Tibial nerve (tissue), 4 donors: ENCODE results near the gene SPRY2. TPM values are rescaled to one million over a fixed set of nuclear protein-coding genes. Genes with fewer than 3 reads are reported as not detected.

Source experiments
- DNase-seq, 2 donors: peaks; one replicate each; pipeline ENCODE4 v3.0.0-alpha.2; 2019; ENCODE audit warnings: low spot score in 2 of 2
- H3K27ac ChIP-seq, 4 donors: fragments of 200-600 bp; sonication (generic) in 3 of 4; one replicate each; pipeline ENCODE4 v1.5.1; 2017 to 2019; ENCODE audit warnings: mild to moderate bottlenecking in 1 of 4
- H3K27me3 ChIP-seq, 2 donors: fragments of 200-600 bp; sonication (generic) in 1 of 2; one replicate each; pipeline versions ENCODE4 v1.5.1 to v1.6.0; 2017 to 2019
- H3K36me3 ChIP-seq, 3 donors: fragments of 200-600 bp; sonication (generic); one replicate each; pipeline ENCODE4 v1.5.1; 2018 to 2019
- H3K4me1 ChIP-seq, 4 donors: fragments of 200-600 bp; sonication (generic) in 3 of 4; one replicate each; pipeline ENCODE4 v1.5.1; 2017 to 2019
- H3K4me3 ChIP-seq, 4 donors: fragments of 200-600 bp; sonication (generic) in 3 of 4; one replicate each; pipeline ENCODE4 v1.5.1; 2017 to 2019; ENCODE audit warnings: mild to moderate bottlenecking in 1 of 4, moderate library complexity in 1 of 4
- H3K9me3 ChIP-seq, 4 donors: fragments of 200-600 bp; sonication (generic) in 3 of 4; one replicate each; pipeline ENCODE4 v1.5.1; 2017 to 2019
- EP300 ChIP-seq, 2 donors: sonication (generic); formaldehyde crosslinking; IDR thresholded peaks; one replicate each; pipeline ENCODE4 v1.6.1; 2017; ENCODE audit warnings: antibody characterized with exemption in 2 of 2, mild to moderate bottlenecking in 1 of 2
- POLR2A ChIP-seq, 2 donors: fragments of 450-650 bp; IDR thresholded peaks; one replicate each; pipeline ENCODE4 v1.6.1; 2017; ENCODE audit warnings: antibody characterized with exemption in 2 of 2, mild to moderate bottlenecking in 2 of 2, moderate library complexity in 2 of 2
- WGBS, 2 donors: methylation state at CpG; one replicate each; pipeline ENCODE4 v1.1.5; 2018; 5-methylcytosine and 5-hydroxymethylcytosine counted together
- total RNA-seq, 4 donors: library from RNA; depleted of rRNA; stranded (reverse); fragments of >200 nt; gene quantifications; one replicate each; pipeline ENCODE4 v1.1.0, GENCODE V29; 2016
- TF ChIP-seq, protein P1 (sequence below), 5 experiments: fragments of 200-600 bp in 3 of 5; fragments of 450-650 bp in 2 of 5; sonication (generic) in 3 of 5; IDR thresholded peaks; one replicate each; pipeline ENCODE4 v1.5.1; 2016 to 2019; ENCODE audit warnings: antibody characterized with exemption in 5 of 5, mild to moderate bottlenecking in 3 of 5, moderate library complexity in 2 of 5

The SPRY2 gene
- total RNA-seq, 4 donors from 2014 or later, result 80.4 to 122 (median 92.5) TPM

DNA sequence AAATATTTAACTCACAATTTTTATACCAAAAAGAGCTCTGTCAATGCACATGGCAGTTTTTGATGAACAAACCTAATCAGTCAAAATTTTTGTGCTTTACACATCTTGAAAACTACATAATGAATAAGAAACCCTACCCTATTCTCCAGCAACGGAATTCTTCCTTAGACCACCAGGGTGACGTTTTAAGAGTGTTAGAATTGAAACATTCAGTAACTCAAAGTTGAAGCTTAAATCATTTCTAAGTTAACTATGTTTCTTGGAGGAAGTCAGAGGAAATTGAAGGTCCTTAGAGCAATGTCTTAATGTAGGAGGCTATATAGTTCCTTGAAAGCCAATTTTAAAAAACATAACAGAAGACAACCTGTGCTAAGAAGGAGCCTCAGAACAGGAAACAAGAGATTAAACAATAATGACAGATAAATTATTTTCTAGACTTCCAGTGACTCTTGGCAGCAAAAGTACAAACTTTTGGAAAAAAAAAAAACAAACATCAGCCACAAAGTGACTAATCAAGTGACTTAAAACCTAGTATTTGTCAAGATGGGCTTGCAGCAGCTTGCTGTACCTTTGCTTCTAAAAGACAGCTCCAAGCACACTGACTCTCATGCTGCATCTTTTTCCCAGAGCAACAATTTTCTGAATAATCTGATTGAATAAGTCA, 6.2 kb downstream of the SPRY2 start:
- WGBS, 2 donors, result 21 to 25% methylated on average over 2 of the region's 2 CpGs
- H3K4me1 ChIP-seq, result peaks cover 0 to 44% (median 11%) of the 10 kb centered on the region in 4 donors
- DNase-seq, result no peak
- peak overlapping the region in 1 of 4 donors; percentile 96 for H3K4me3 ChIP-seq
- H3K27ac ChIP-seq, result peak overlapping the region in 2 of 4 donors; percentile 99
- TF ChIP-seq EP300 (IDR thresholded peaks at IDR 0.05), result no peak
- TF ChIP-seq, protein P1, sequence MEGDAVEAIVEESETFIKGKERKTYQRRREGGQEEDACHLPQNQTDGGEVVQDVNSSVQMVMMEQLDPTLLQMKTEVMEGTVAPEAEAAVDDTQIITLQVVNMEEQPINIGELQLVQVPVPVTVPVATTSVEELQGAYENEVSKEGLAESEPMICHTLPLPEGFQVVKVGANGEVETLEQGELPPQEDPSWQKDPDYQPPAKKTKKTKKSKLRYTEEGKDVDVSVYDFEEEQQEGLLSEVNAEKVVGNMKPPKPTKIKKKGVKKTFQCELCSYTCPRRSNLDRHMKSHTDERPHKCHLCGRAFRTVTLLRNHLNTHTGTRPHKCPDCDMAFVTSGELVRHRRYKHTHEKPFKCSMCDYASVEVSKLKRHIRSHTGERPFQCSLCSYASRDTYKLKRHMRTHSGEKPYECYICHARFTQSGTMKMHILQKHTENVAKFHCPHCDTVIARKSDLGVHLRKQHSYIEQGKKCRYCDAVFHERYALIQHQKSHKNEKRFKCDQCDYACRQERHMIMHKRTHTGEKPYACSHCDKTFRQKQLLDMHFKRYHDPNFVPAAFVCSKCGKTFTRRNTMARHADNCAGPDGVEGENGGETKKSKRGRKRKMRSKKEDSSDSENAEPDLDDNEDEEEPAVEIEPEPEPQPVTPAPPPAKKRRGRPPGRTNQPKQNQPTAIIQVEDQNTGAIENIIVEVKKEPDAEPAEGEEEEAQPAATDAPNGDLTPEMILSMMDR (IDR thresholded peaks at IDR 0.05), result peak in 1 of 5 experiments; percentile 14
- H3K9me3 ChIP-seq, result no peaks in the 10 kb centered on the region
- no peaks in the 10 kb centered on the region for H3K27me3 ChIP-seq
- H3K36me3 ChIP-seq, result peaks cover 0 to 48% (median 0%) of the 10 kb centered on the region in 3 donors

DNA sequence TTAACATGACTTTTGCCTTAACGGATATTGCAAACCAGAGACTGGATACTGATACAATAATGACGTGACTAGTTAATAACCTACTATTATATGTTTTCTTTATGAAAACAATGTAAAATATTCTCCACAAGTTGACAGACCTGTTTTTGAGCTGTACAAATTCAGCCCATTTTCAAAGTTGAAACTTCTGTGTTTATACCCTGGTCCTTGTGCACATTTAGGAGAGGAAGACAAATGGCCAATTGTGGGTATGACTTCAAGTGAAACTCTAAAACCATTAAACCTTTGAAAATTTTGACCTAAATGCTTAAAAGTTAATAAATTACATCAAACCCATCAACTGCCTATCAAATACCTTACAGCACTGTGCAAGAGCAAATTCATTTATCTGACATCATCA, 8.9 kb downstream of the SPRY2 start:
- peaks cover 0 to 43% (median 9%) of the 10 kb centered on the region in 4 donors for H3K4me1 ChIP-seq
- 85 to 89% methylated on average over 2 of the region's 2 CpGs for WGBS, 2 donors
- H3K36me3 ChIP-seq, result peaks cover 0 to 42% (median 0%) of the 10 kb centered on the region in 3 donors
- no peaks in the 10 kb centered on the region for H3K9me3 ChIP-seq
- H3K27me3 ChIP-seq, result no peaks in the 10 kb centered on the region
- no peak overlapping the region for H3K27ac ChIP-seq
- TF ChIP-seq EP300 (IDR thresholded peaks at IDR 0.05), result no peak
- TF ChIP-seq, protein P1 (IDR thresholded peaks at IDR 0.05), result no peak
- no peak for TF ChIP-seq POLR2A (IDR thresholded peaks at IDR 0.05)
- no peak for DNase-seq
- no peak overlapping the region for H3K4me3 ChIP-seq

DNA sequence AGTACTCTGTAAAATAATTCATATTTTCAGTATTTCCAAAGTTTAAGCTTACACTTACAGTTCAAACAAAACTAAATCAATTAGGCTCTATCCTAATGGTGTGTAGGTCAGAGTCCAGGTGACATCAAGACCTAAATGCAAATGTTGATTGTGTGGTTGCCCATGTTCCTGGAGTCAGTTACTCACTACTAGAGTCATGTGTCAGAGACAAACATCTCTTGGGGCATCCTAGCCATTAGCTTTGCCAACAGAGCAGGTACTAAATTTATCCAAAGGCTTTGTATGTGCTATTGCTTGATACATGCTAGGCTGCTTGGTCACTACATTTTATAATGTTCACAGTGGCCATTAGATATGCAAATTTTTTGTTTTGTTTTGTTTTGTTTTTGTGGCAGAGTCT, 11.7 kb downstream of the SPRY2 start:
- no peak overlapping the region for H3K27ac ChIP-seq
- H3K4me3 ChIP-seq, result no peak overlapping the region
- H3K4me1 ChIP-seq, result peaks cover 0 to 16% (median 0%) of the 10 kb centered on the region in 4 donors
- TF ChIP-seq EP300 (IDR thresholded peaks at IDR 0.05), result no peak
- TF ChIP-seq POLR2A (IDR thresholded peaks at IDR 0.05), result no peak
- TF ChIP-seq, protein P1 (IDR thresholded peaks at IDR 0.05), result no peak
- no peaks in the 10 kb centered on the region for H3K9me3 ChIP-seq
- DNase-seq, result no peak
- H3K27me3 ChIP-seq, result no peaks in the 10 kb centered on the region
- peaks cover 0 to 42% (median 0%) of the 10 kb centered on the region in 3 donors for H3K36me3 ChIP-seq

DNA sequence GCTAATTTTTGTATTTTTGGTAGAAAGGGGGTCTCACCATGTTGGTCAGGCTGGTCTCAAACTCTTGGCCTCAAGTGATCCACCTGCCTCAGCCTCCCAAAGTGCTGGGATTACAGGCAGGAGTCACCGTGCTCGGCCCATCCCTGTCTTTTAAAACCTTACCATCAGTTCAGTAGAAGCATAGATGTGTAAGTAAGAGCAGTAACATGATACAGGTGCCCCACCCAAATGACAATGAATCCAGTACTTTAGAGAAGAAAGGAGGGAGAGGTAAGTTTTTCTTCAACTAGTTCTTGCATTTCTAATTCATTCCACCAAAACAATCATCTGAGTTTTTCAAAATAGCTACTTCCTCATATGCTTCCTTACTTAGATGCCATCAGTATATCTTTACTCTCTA, 21.9 kb downstream of the SPRY2 start:
- peaks cover 0 to 13% (median 0%) of the 10 kb centered on the region in 4 donors for H3K9me3 ChIP-seq
- H3K4me3 ChIP-seq, result no peak overlapping the region
- no peak for TF ChIP-seq POLR2A (IDR thresholded peaks at IDR 0.05)
- 97 to 100% methylated on average over 2 of the region's 2 CpGs for WGBS, 2 donors
- no peak for DNase-seq
- peaks cover 0 to 28% (median 0%) of the 10 kb centered on the region in 3 donors for H3K36me3 ChIP-seq
- no peak overlapping the region for H3K27ac ChIP-seq
- H3K4me1 ChIP-seq, result no peaks in the 10 kb centered on the region
- H3K27me3 ChIP-seq, result no peaks in the 10 kb centered on the region

DNA sequence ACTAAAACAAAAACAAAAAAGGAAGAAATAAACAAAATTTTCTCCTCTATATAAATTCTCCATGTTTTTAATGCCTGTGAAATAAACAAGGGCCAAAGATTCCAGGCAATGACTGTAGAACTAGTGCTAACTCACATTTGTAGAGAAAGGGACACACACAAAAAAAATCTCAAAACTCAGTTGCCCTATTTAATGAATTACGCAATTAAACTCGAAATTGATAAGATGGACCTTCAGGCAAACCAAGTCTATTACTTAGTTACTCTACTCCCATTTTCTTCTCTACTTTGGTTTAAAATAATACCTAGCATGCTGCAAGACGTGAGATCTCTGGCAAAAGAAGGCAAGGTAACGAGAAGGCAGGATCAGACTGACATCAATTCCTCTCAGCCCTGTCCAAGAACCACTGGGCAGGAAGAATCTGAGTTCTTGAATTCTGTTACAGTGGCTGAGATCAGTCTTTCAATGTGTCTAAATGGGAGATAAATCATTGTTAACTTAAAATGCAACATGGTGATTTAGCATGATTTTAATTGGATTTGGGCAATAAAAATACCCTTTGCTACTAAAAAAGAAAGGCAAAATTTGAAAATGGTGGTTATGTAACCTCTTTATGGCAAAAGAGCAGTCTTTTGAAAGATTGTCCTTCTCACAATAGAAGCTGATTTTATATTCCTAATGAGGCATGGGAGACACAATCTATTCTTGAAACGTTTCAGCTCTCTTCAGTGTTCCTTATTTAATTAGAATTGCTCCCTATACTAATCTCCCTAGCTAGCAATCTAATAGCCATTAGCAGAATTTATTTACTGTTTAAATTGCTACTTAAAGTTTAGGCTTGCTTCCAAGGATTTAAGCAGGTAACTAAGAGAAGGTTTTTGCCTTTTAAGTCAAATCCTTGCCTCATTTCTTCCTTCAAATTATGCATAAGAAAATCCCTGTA, 25.9 kb downstream of the SPRY2 start:
- Histone ChIP-seq H3K9me3 (peaks cover 0 to 13% (median 0%) of the 10 kb centered on the region in 4 donors), H3K36me3 (peaks cover 0 to 21% (median 0%) of the 10 kb centered on the region in 3 donors), H3K27ac (no peak overlapping the region), H3K27me3 (no peaks in the 10 kb centered on the region), H3K4me1 (peaks cover 0 to 7% (median 0%) of the 10 kb centered on the region in 4 donors), H3K4me3 (no peak overlapping the region)
- WGBS, 2 donors, result 78 to 81% methylated on average over 5 of the region's 5 CpGs
- DNase-seq, result no peak
- TF ChIP-seq, protein P1 (IDR thresholded peaks at IDR 0.05), result no peak
- TF ChIP-seq POLR2A (IDR thresholded peaks at IDR 0.05) (no peak), EP300 (IDR thresholded peaks at IDR 0.05) (no peak)
